Retinal pigment epithelial cell (primary cell): Measurements from ENCODE around the gene OR1M1.
"Not testable (repeated sequence)": the region's sequence is repeated elsewhere in the genome, so short reads cannot be mapped to it uniquely, and the experiment has no call there.

ENCODE experiments used
- DNase-seq: peaks from one replicate; pipeline ENCODE4 v3.0.0-alpha.2; 2010; ENCODE audit warnings: low read depth
- H3K4me3 ChIP-seq: 2 replicates; pipeline ENCODE4 v1.5.1; 2011; ENCODE audit warnings: mild to moderate bottlenecking, low read length, control low read depth, moderate library complexity
- TF ChIP-seq, protein P1 (sequence below): conservative IDR thresholded peaks from 2 replicates; pipeline ENCODE4 v1.5.1; 2011; ENCODE audit warnings: low read depth, low read length, control low read depth, inconsistent platforms

The OR1M1 gene

DNA sequence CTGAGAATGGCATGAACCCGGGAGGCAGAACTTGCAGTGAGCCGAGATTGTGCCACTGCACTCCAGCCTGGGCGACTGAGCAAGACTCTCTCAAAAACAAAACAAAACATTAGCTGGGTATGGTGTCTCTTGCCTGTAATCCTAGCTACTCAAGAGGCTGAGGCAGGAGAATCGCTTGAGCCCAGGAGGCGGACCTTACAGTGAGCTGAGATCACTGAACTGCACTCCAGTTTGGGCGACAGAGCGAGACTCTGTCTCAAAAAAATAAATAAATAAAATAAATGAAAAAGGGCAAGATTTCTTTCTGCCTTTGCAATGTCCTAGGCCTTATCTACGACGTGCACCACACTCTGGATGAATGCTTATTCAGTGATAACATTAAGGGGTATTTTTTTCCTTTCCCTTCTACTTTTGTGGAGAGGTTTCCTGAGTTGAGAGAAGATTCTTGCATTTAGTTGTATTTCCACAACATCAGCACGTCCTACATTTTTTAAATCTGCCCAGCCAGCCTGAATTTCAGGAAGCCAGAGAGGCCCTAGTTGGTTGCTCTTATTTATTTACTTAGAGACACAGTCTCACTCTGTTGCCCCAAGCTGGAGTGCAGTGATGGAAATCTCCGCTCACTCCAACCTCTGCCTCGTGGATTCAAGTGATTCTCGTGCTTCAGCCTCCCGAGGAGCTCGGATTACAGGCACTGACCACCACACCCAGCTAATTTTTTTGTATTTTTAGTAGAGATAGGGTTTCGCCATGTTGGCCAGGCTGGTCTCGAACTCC, 26.1 kb upstream of the OR1M1 start:
- no peak overlapping the region for H3K4me3 ChIP-seq
- TF ChIP-seq, protein P1, sequence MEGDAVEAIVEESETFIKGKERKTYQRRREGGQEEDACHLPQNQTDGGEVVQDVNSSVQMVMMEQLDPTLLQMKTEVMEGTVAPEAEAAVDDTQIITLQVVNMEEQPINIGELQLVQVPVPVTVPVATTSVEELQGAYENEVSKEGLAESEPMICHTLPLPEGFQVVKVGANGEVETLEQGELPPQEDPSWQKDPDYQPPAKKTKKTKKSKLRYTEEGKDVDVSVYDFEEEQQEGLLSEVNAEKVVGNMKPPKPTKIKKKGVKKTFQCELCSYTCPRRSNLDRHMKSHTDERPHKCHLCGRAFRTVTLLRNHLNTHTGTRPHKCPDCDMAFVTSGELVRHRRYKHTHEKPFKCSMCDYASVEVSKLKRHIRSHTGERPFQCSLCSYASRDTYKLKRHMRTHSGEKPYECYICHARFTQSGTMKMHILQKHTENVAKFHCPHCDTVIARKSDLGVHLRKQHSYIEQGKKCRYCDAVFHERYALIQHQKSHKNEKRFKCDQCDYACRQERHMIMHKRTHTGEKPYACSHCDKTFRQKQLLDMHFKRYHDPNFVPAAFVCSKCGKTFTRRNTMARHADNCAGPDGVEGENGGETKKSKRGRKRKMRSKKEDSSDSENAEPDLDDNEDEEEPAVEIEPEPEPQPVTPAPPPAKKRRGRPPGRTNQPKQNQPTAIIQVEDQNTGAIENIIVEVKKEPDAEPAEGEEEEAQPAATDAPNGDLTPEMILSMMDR: no peak
- no peak for DNase-seq

DNA sequence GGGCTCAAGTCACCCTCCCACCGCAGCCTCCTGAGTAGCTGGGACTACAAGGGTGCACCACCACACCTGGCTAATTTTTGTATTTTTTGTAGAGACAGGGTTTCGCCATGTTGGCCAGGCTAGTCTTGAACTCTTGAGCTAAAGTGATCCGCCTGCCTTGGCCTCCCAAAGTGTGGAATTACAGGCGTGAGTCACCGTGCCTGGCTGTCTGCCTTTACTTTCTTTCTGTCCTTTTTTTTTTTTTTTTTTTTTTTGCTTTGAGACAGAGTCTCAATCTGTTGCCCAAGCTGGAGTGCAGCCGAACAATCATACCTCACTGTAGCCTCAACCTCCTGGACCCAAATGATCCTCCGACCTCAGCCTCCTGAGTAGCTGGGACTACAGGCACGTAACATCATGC, 25.0 kb upstream of the OR1M1 start:
- DNase-seq: no peak
- TF ChIP-seq, protein P1: no peak
- no peak overlapping the region for H3K4me3 ChIP-seq

DNA sequence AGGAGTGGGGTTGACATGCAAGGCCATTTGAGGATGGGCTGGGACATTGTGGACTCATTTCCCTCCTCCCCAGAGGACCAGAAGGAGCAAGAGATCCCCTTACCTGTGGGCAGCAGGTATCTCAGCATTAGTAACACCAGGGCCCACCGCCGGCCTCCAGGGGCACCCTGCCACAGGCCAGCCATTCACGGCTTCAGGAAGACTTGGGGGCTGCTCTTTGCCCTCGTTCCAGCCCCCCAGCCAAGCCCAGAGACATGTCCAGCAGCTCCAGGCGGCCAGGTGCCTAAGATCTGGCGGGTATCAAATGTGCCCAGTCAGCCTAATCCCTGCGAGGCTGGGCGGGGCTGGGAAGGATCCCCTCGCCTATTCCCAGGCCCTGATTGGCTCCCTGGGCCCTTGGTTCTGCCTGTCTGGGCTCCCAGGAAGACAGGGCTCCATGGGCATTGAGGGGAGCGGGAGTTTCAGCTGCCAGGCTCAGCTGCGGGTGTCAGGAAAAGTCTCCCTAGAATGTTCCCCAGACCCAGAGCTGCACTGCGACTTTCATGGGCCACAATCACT, 21.3 kb upstream of the OR1M1 start:
- DNase-seq: no peak
- no peak overlapping the region for H3K4me3 ChIP-seq
- TF ChIP-seq, protein P1: no peak

DNA sequence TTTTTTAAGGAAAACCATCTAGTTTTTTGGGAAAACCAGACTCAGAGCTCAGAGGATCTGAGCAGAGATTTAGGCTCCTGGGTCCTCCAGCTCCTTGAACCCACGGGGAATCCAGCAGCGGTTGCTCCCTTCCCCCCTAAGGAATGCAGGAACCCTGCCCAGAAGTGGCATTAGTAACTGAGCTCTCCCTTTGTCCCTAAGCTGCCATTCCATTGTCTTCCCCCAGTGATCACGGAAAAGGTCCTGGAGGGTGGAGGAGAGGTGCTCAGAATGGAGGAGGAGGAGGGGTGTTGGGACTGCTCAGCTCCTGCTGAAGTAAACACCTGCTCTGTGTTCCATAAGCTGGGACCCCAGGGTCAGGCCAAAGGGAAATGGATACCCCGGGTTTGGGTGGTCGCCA, 16.8 kb upstream of the OR1M1 start:
- TF ChIP-seq, protein P1: no peak
- no peak overlapping the region for H3K4me3 ChIP-seq
- peak; percentile 29 for DNase-seq

DNA sequence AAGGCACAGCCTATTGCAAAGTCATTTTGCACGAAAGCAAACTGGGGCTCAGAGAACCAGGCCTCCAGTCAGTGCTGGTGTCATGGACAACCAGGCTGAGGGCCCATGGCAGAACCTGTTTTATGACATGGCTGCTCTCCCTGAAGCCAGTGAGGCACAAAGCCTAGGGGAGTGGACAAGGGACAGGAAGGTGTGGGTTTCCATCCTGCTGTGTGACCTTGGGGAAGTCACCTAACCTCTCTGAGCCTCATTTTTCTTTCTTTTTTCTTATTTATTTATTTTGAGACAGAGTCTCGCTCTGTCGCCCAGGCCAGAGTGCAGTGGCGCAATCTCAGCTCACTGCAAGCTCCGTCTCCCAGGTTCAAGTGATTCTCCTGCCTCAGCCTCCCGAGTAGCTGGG, 15.1 kb upstream of the OR1M1 start:
- not testable (repeated sequence) for H3K4me3 ChIP-seq, DNase-seq

DNA sequence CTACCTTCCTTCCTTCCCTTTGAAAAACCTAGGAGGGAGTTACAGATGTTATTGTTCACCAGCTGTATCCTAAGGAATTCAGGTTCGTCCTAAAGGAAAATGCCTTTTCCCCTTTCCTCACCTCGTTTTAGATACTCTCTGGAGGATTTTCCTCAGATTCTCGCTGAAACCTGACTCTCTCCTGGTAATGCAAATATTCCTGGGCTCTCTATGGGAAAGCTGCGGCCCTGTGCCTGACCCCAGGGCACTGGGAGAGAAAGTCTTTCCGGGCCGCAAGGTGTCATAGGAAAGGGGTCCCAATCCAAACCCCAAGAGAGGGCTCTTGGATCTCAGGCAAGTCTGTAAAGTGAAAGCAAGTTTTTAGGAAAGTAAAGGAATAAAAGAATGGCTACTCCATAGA, 13.1 kb upstream of the OR1M1 start:
- TF ChIP-seq, protein P1: no peak
- no peak for DNase-seq
- H3K4me3 ChIP-seq: no peak overlapping the region

DNA sequence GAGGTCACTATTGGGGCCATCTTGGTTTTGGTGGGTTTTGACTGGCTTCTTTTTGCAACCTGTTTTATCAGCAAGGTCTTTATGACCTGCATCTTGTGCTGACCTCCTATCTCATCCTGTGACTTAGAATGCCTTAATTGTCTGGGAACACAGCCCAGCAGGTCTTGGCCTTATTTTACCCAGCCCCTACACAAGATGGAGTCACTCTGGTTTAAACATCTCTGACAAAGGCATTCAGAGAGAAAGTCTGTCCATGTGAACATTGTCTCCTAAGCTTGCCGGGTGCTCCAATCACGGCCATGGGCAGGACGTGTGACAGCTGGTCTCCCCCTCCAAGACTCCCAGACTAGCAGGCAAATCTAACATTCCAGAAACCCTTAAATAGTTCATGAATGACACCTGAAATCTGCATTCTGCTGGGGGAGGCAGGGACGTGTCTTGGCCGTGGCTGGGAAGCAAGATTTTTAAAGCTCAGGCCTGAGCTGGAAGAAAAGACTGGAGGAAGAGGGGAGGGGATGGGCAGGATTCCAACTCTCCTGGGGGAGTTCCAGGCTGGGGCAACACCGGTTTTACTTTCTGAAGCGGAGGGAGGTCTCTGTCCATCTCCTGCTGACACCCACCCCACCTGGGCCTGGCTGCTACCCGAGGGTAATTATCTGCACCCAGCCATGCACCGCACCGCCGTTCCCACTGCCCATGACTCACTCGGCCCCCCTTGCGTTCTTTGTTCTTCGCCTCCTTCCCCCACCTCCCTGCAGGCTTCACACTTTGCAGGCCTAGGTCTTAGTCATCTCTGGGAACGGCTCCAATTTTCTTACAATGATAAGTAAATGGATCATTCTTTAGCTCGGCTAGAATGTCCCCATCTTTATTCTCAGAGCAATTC, 11.6 kb upstream of the OR1M1 start:
- TF ChIP-seq, protein P1: no peak
- peak; percentile 97 for DNase-seq
- H3K4me3 ChIP-seq: peak overlapping the region; percentile 8
